Skeletal muscle tissue (tissue), 4 donors: ENCODE measurements around the gene ITGB5. TPM values are rescaled to one million over a fixed set of nuclear protein-coding genes. Genes with fewer than 3 reads are reported as not detected.

Experiments
- H3K27ac ChIP-seq: one replicate; pipeline ENCODE4 v1.7.0; 2013; ENCODE audit warnings: mild to moderate bottlenecking, low read depth, low read length, inconsistent platforms
- H3K27me3 ChIP-seq, 3 donors: one replicate each; pipeline ENCODE4 v1.7.0; 2013; ENCODE audit warnings: low read length in 3 of 3; ENCODE audit not compliant: control insufficient read depth in 3 of 3, insufficient read depth in 3 of 3
- H3K36me3 ChIP-seq, 3 donors: one replicate each; pipeline ENCODE4 v1.7.0; 2013; ENCODE audit warnings: low read length in 3 of 3; ENCODE audit not compliant: control insufficient read depth in 3 of 3, insufficient read depth in 3 of 3
- H3K4me1 ChIP-seq, 3 donors: one replicate each; pipeline ENCODE4 v1.7.0; 2013; ENCODE audit warnings: low read length in 3 of 3, mild to moderate bottlenecking in 3 of 3; ENCODE audit not compliant: control insufficient read depth in 3 of 3, insufficient read depth in 3 of 3
- H3K4me3 ChIP-seq, 3 donors: one replicate each; pipeline ENCODE4 v1.7.0; 2013; ENCODE audit warnings: low read length in 3 of 3
- H3K9ac ChIP-seq, 3 donors: one replicate each; pipeline ENCODE4 v1.7.0; 2013; ENCODE audit warnings: low read length in 3 of 3, mild to moderate bottlenecking in 3 of 3, moderate library complexity in 2 of 3, low read depth in 1 of 3
- H3K9me3 ChIP-seq, 3 donors: one replicate each; pipeline ENCODE4 v1.7.0; 2013; ENCODE audit warnings: low read length in 3 of 3; ENCODE audit not compliant: control insufficient read depth in 3 of 3
- total RNA-seq: library from RNA; depleted of rRNA; stranded (reverse); fragments of >200 nt; gene quantifications from one replicate; pipeline ENCODE4 v1.2.3, GENCODE V29; 2014
- donor health status: Osteomylitis.

The ITGB5 gene
- total RNA-seq, 1 donor from 2014 or later: 24.0 TPM

GRCh38 chr3:124923833-124924232 lies 36.7 kb upstream of the ITGB5 start:
- no peaks in the 10 kb centered on the region for H3K27me3 ChIP-seq
- peaks cover 0 to 6% (median 0%) of the 10 kb centered on the region in 3 donors for H3K4me1 ChIP-seq
- H3K9me3 ChIP-seq: no peaks in the 10 kb centered on the region
- H3K9ac ChIP-seq: no peak overlapping the region
- no peaks in the 10 kb centered on the region for H3K36me3 ChIP-seq
- no peak overlapping the region for H3K4me3 ChIP-seq
- no peak overlapping the region for H3K27ac ChIP-seq

- no peak overlapping the region for H3K4me3 ChIP-seq
- no peaks in the 10 kb centered on the region for H3K9me3 ChIP-seq
- no peaks in the 10 kb centered on the region for H3K27me3 ChIP-seq
- no peak overlapping the region for H3K27ac ChIP-seq
- H3K36me3 ChIP-seq: no peaks in the 10 kb centered on the region
- H3K9ac ChIP-seq: no peak overlapping the region
- peaks cover 0 to 6% (median 0%) of the 10 kb centered on the region in 3 donors for H3K4me1 ChIP-seq
Measured at GRCh38 chr3:124920718-124921117, 33.6 kb upstream of the ITGB5 start.

GRCh38 chr3:124919756-124920155 lies 32.6 kb upstream of the ITGB5 start:
- Histone ChIP-seq H3K36me3 (no peaks in the 10 kb centered on the region), H3K9ac (no peak overlapping the region), H3K9me3 (no peaks in the 10 kb centered on the region), H3K27ac (no peak overlapping the region), H3K27me3 (no peaks in the 10 kb centered on the region), H3K4me1 (peaks cover 0 to 6% (median 0%) of the 10 kb centered on the region in 3 donors), H3K4me3 (no peak overlapping the region)

- Histone ChIP-seq H3K27ac (no peak overlapping the region), H3K9ac (no peak overlapping the region), H3K36me3 (no peaks in the 10 kb centered on the region), H3K9me3 (no peaks in the 10 kb centered on the region), H3K4me3 (no peak overlapping the region), H3K27me3 (no peaks in the 10 kb centered on the region), H3K4me1 (peaks cover 0 to 6% (median 0%) of the 10 kb centered on the region in 3 donors)
Measured at GRCh38 chr3:124918524-124918923, 31.4 kb upstream of the ITGB5 start.

GRCh38 chr3:124916837-124917409 lies 29.8 kb upstream of the ITGB5 start:
- Histone ChIP-seq H3K4me3 (no peak overlapping the region), H3K9ac (no peak overlapping the region), H3K27ac (no peak overlapping the region), H3K27me3 (peaks cover 0 to 3% (median 0%) of the 10 kb centered on the region in 3 donors), H3K4me1 (peaks cover 0 to 6% (median 0%) of the 10 kb centered on the region in 3 donors), H3K36me3 (no peaks in the 10 kb centered on the region), H3K9me3 (no peaks in the 10 kb centered on the region)

- Histone ChIP-seq H3K9ac (no peak overlapping the region), H3K9me3 (no peaks in the 10 kb centered on the region), H3K4me1 (no peaks in the 10 kb centered on the region), H3K27me3 (peaks cover 0 to 3% (median 0%) of the 10 kb centered on the region in 3 donors), H3K4me3 (no peak overlapping the region), H3K27ac (no peak overlapping the region), H3K36me3 (no peaks in the 10 kb centered on the region)
Measured at GRCh38 chr3:124915254-124915653, 28.1 kb upstream of the ITGB5 start.

GRCh38 chr3:124907957-124908356 lies 20.8 kb upstream of the ITGB5 start:
- no peak overlapping the region for H3K9ac ChIP-seq
- H3K4me3 ChIP-seq: no peak overlapping the region
- no peaks in the 10 kb centered on the region for H3K9me3 ChIP-seq
- H3K4me1 ChIP-seq: no peaks in the 10 kb centered on the region
- no peak overlapping the region for H3K27ac ChIP-seq
- H3K27me3 ChIP-seq: peaks cover 0 to 3% (median 0%) of the 10 kb centered on the region in 3 donors
- H3K36me3 ChIP-seq: no peaks in the 10 kb centered on the region

- no peak overlapping the region for H3K9ac ChIP-seq
- H3K9me3 ChIP-seq: no peaks in the 10 kb centered on the region
- H3K27me3 ChIP-seq: no peaks in the 10 kb centered on the region
- H3K27ac ChIP-seq: no peak overlapping the region
- no peaks in the 10 kb centered on the region for H3K36me3 ChIP-seq
- H3K4me1 ChIP-seq: peaks cover 0 to 4% (median 2%) of the 10 kb centered on the region in 3 donors
- H3K4me3 ChIP-seq: no peak overlapping the region
Measured at GRCh38 chr3:124904835-124905492, 17.8 kb upstream of the ITGB5 start.

- Histone ChIP-seq H3K4me3 (no peak overlapping the region), H3K4me1 (peaks cover 0 to 4% (median 2%) of the 10 kb centered on the region in 3 donors), H3K9ac (no peak overlapping the region), H3K36me3 (no peaks in the 10 kb centered on the region), H3K27me3 (no peaks in the 10 kb centered on the region), H3K9me3 (no peaks in the 10 kb centered on the region), H3K27ac (no peak overlapping the region)
Measured at GRCh38 chr3:124903896-124904834, 17.0 kb upstream of the ITGB5 start.
